AG04449 (cell line): Measurements from ENCODE around the gene SURF2.

Experiments used
- CTCF ChIA-PET: fragments of 350-600 bp; formaldehyde crosslinking; extraction: SDS; loops from one replicate; lab custom pipeline; 2021; ENCODE audit warnings: antibody characterized with exemption; lab: Yijun Ruan, JAX
- POLR2A ChIA-PET: fragments of 400-600, 350-600 bp; formaldehyde crosslinking; extraction: SDS; loops from one replicate; lab custom pipeline; 2020; ENCODE audit warnings: antibody characterized with exemption, inconsistent platforms; lab: Yijun Ruan, JAX
- DNase-seq: peaks from one replicate; pipeline ENCODE4 v3.0.0-alpha.2; 2010; ENCODE audit warnings: low read depth, low spot score
- H3K4me3 ChIP-seq: 2 replicates; pipeline ENCODE4 v1.5.1; 2011; ENCODE audit warnings: low read depth, mild to moderate bottlenecking, control low read depth, low read length
- TF ChIP-seq, protein P1 (sequence below): IDR thresholded peaks from one replicate; pipeline ENCODE4 v1.5.1; 2011; ENCODE audit warnings: mild to moderate bottlenecking, moderate library complexity, low read length, control low read depth, inconsistent platforms; ENCODE audit not compliant: insufficient read depth; ENCODE audit errors: missing control alignments

The SURF2 gene

DNA sequence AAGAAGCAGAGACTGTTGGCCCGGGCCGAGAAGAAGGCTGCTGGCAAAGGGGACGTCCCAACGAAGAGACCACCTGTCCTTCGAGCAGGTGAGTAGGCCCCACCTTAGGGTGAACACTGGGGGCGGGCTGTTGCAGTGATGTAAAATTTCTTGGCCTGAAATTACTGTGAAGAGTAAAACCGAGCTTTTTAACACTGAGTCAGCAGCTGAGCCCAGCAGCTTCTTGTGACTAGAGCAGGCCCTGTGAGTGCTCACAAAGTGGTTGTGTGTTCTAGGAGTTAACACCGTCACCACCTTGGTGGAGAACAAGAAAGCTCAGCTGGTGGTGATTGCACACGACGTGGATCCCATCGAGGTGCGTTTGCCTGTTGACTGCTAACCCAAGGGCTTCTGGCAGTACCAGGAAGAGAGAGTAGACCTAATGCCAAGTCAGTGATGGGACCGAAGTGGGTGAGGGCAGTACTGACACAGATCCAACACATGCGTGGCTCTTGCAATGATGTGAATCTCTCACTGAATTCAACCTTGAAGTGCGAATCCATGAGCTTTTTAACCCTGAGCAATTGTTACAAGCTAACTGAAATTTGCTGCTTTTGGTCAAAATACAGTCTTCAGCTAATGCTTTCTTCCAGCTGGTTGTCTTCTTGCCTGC lies 6.3 kb upstream of the SURF2 start:
- DNase-seq = no peak
- ChIA-PET POLR2A (interaction anchor here (0.7 to 0.9 kb wide), 2 partner anchors 20 to 135 kb away, joined by 3 to 4 read pairs; no protein-coding TSS in a partner anchor), CTCF (interaction anchor here (0.9 to 1.2 kb wide), 5 partner anchors 9 to 169 kb away, joined by 3 read pairs; no protein-coding TSS in a partner anchor)
- TF ChIP-seq, protein P1, sequence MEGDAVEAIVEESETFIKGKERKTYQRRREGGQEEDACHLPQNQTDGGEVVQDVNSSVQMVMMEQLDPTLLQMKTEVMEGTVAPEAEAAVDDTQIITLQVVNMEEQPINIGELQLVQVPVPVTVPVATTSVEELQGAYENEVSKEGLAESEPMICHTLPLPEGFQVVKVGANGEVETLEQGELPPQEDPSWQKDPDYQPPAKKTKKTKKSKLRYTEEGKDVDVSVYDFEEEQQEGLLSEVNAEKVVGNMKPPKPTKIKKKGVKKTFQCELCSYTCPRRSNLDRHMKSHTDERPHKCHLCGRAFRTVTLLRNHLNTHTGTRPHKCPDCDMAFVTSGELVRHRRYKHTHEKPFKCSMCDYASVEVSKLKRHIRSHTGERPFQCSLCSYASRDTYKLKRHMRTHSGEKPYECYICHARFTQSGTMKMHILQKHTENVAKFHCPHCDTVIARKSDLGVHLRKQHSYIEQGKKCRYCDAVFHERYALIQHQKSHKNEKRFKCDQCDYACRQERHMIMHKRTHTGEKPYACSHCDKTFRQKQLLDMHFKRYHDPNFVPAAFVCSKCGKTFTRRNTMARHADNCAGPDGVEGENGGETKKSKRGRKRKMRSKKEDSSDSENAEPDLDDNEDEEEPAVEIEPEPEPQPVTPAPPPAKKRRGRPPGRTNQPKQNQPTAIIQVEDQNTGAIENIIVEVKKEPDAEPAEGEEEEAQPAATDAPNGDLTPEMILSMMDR = no peak
- H3K4me3 ChIP-seq = peak overlapping the region; percentile 25

DNA sequence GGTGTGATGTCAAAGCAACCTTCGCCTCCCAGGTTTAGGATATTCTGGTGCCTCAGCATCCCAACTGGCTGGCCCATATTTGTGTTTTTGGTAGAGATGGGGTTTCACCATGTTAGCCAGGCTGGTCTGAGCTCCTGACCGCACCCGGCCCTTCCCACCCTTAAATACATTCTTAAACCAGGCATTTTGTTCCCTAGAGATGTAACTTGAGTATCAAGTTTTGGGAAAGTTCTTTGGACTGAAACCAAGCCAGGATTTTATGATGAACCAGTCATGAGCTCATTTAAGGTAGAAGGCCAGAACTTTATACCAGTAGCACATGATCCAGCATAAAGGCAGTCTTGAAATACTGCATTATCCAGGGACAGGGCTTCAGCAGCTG lies 4.8 kb upstream of the SURF2 start:
- H3K4me3 ChIP-seq = no peak overlapping the region
- CTCF ChIA-PET = interaction anchor here (0.6 to 1.7 kb wide), 5 partner anchors 8 to 208 kb away, joined by 3 to 8 read pairs (median 3); no protein-coding TSS in a partner anchor

DNA sequence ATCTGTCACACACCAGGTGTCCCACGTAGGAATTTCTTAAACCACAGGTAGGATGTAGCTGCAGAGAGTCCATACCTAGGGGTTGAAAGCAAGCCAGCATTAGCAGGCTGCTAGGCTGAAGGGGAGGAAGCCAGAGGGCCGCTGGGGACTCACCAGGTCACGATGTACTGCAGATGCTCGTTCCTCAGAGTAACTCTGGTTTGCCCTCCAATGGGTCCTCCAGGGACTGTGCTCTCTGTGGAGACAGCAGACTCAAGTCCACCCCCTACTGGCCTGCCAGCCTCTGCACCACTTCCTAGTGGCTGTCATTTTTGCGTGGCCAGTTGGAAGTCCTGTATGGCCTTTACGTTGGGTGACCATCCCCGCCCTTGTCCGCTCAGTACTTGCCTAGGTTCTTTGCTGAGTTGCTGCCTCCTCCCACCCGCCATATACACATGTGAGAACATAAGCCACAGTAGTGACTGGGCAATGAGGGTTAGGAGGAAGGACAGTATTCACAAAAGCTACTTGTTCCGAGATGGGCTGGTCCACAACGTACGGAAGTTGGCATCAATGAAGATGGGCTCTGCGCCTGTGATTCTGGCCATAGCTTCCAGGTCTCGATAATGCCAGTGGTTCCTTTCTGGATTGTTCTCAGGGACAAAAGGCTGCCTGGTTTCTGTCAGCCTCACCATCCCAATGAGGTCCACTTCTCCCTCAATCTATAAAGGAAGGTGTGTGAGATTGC lies 4.3 kb upstream of the SURF2 start:
- CTCF ChIA-PET = interaction anchor here (1.7 kb wide), 1 partner anchor 22 kb away, joined by 8 read pairs; no protein-coding TSS in a partner anchor
- DNase-seq = no peak
- POLR2A ChIA-PET = interaction anchor here (0.9 kb wide), 2 partner anchors 8 to 12 kb away, joined by 3 read pairs; no protein-coding TSS in a partner anchor
- TF ChIP-seq, protein P1 = peak; percentile 75
- no peak overlapping the region for H3K4me3 ChIP-seq

More for the DNA sequence above, 4.8 kb upstream of the SURF2 start:
- TF ChIP-seq, protein P1 = no peak
- no peak for DNase-seq
- POLR2A ChIA-PET = interaction anchor here (0.9 kb wide), 2 partner anchors 9 to 12 kb away, joined by 3 read pairs; no protein-coding TSS in a partner anchor

DNA sequence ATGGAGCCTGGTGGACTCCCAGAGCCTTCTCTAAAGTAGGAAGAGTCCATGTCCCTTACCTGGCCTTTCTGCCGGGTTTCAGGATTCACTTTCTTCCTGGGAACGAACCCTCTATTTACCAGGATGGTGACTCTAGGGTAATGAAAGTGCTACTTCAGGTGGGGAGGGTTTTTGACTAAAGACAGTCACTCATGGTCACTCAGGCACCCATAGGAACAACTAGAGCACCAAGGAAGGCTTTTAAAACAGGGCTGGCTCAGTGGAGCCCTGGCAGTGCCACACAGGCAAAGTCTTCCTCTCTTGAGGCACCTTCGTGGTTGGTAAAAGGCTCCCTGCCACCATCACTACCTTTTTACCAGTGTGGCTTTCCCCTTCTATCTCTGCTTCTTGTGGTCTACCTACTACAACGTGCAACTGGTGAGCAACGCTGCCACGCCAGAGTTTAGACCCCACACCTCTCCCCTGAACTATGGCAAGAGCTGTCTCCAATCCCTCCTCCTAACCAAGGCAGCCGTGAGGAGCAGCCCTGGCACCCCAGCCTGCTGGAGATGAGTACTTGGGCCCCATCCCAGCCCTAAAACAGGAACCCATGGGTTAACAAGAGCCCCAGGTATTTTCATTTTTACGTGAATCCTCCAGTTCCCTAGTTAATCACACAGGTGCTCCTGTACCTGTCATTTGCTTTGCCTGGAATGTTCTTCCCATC lies 3.6 kb upstream of the SURF2 start:
- no peak for DNase-seq
- TF ChIP-seq, protein P1 = no peak
- H3K4me3 ChIP-seq = no peak overlapping the region
- ChIA-PET POLR2A (interaction anchor here (0.9 kb wide), 1 partner anchor 10 kb away, joined by 5 read pairs; no protein-coding TSS in a partner anchor), CTCF (interaction anchor here (0.9 kb wide), 1 partner anchor 172 kb away, joined by 3 read pairs; no protein-coding TSS in a partner anchor)

DNA sequence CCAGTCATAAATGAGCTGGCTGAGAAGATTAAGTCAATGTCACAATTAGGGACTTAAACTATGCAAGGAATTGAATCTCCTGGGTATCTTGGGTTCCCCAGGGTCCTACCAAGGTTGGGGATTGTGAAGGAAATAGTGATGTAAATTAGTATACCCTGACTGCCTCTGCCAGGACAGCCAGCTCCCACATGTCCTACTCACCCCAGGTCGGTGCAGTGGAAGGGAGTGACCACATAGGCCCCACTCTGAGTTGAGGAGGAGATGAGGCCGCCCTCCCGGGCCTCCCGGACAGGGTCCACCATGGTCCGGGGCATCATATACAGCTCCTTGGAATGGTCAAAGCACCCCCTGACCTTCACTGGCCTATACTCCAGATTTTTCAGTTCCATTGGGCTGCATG lies 2.8 kb upstream of the SURF2 start:
- ChIA-PET CTCF (interaction anchor here (0.9 kb wide), 1 partner anchor 173 kb away, joined by 3 read pairs; no protein-coding TSS in a partner anchor), POLR2A (interaction anchor here (0.9 kb wide), 1 partner anchor 9 kb away, joined by 5 read pairs; no protein-coding TSS in a partner anchor)
- DNase-seq = no peak
- H3K4me3 ChIP-seq = no peak overlapping the region
- TF ChIP-seq, protein P1 = no peak
